ENCODE data around the gene ZNF354B. TPM values are rescaled to one million over a fixed set of nuclear protein-coding genes. Genes with fewer than 3 reads are reported as not detected.
"Not testable (repeated sequence)": the region's sequence is repeated elsewhere in the genome, so short reads cannot be mapped to it uniquely, and the experiment has no call there.

The ZNF354B gene
- total RNA-seq (10 to 100 TPM; 34.3 to 38.9 TPM), polyA plus RNA-seq (1 to 10 TPM; 3.3 to 5.9 (median 3.5) TPM), total RNA-seq (11.8 to 48.8 (median 29.1) reads per million in 6 experiments)

DNA sequence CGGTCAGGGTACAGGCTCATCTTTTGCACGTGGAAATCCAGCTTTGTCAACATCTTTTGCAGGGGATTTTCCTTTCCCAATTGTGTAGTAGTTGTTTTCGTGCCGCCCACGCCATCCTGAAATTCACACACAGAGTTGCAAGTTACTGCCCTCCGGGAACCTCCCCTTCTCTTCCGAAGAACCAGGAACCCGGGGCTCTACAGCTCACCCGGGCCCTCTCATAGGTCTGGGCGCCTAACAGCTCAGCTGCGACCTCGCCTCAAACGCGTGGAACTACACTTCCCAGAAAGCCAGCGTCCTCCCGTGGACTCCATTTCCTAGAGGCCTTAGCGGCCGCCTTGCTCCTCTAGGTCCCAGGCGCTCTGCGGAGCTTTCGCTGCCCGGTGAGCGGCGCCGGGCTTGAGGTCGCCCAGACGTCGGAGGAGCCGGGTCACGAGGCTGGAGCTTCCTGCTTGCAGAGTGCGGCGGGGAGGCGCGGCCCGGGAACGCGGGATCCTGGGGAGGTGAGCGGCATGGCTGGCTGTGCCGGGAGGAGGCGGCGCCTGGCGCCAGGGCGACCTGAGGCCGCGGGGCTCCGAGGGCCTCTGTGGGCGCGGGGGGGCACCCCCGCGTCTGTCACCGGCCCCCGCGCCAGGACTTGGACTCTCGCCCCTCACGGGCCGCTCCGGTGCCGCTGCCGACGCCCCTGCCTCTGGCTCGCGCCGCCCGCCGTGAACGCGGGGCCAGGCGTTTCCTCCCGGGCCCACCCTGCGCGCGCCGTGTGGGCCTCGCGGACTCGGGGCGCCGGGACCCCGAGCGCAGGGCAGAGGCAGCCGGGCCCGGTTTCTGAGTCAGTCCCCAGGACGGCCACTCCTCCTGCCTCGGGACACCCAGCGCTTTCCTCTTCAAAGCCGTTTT is at the start of gene ZNF354B:
ZNF354B (plus strand) TSS at position 329 of the 897 bp plus-strand sequence. CDS start 1,095 bp downstream, outside the sequence.
- Mint-ChIP-seq H3K36me3 (peaks cover 0 to 19% (median 11%) of the 10 kb centered on the region in 3 donors), H3K4me1 (peaks cover 16 to 34% (median 29%) of the 10 kb centered on the region in 4 donors), H3K27ac (peak within 1 kb of the TSS; percentile 80 to 97 (median 91)), H3K4me3 (peak within 1 kb of the TSS; percentile 83 to 96 (median 90)), H3K9me3 (no peaks in the 10 kb centered on the region), H3K27me3 (peaks cover 0 to 10% (median 0%) of the 10 kb centered on the region in 5 donors)
- ATAC-seq, result peak; percentile 95 to 96
- POLR2A ChIA-PET, result interaction anchor here (0.6 to 1.9 kb wide), 7 partner anchors 35 to 764 kb away, joined by 3 to 35 read pairs (median 5); partner anchors contain the start of genes CLK4, HNRNPH1, ZFP2 and ZNF354A
- peak; percentile 60 to 91 (median 82) for DNase-seq

DNA sequence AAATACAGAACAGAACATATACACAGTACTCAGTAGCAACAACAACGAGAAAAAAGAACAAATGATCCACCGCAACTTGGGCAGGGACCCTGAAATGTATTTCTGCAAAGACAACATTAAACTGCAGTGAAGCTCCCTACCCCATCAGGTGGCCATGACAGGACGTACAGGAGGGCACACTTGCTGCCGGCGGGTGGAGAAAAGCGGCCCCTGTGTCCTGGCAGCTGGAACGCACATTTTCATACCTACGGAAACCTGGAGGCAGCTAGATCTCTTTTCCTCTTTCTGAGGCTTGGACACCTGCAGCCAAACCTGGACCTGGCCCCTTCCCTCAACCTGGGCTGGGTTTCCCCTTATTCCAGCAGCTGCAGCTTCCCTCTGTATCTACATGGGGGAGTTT is 42.2 kb upstream of the ZNF354B start:
- Mint-ChIP-seq H3K9me3 (peaks cover 0 to 2% (median 0%) of the 10 kb centered on the region in 9 donors), H3K4me3 (no peak overlapping the region), H3K27me3 (peaks cover 4 to 25% (median 10%) of the 10 kb centered on the region in 5 donors)

DNA sequence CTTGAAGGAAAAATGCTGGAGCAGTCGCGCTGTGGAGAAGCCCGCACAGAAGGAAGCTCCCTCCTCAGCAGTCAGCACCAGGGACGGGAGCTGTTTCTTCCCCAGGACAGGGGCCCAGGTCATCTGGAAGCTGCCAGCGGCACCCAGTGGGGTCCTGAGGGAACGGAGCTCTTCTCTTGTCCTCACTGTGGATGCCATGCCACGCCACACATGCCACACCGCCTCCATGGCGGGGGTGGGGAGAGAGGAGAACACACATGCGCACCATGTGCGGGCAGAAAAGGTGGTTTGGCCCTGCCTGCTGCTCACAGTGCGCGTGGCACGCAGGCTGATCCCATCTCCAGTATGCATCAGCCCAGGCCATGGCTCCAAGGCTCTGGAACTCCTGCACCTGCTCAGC is 41.7 kb upstream of the ZNF354B start:
- ATAC-seq, result no peak
- peaks cover 2 to 20% (median 6%) of the 10 kb centered on the region in 5 donors for H3K27me3 Mint-ChIP-seq
- no peak for DNase-seq
- H3K36me3 Mint-ChIP-seq, result no peaks in the 10 kb centered on the region
- H3K27ac Mint-ChIP-seq, result no peak overlapping the region
- H3K4me1 Mint-ChIP-seq, result no peaks in the 10 kb centered on the region
- H3K4me3 Mint-ChIP-seq, result no peak overlapping the region
- no peaks in the 10 kb centered on the region for H3K9me3 Mint-ChIP-seq
- POLR2A ChIA-PET, result no interaction called here

More for the DNA sequence above, 42.2 kb upstream of the ZNF354B start:
- ATAC-seq (no peak), DNase-seq (no peak)
- POLR2A ChIA-PET, result no interaction called here
- no peaks in the 10 kb centered on the region for H3K4me1 Mint-ChIP-seq
- no peaks in the 10 kb centered on the region for H3K36me3 Mint-ChIP-seq
- H3K27ac Mint-ChIP-seq, result no peak overlapping the region

DNA sequence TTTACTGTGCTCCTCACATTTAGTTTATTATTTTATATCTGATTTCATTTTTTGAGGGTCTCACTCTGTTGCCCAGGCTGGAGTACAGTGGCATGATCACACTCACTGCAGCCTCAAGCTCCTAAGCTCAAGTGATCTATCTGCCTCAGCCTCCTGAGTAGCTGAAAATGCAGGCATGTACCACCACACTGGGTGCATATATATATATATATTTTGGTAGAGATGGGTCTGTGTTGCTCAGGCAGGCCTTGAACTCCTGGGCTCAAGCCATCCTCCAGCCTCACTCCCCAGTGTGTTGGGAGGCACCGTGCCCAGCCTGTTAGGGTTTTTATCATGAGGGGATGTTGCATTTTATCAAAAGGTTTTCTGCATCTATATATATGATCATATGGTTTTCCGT is 39.8 kb upstream of the ZNF354B start:
- H3K36me3 Mint-ChIP-seq, result no peaks in the 10 kb centered on the region
- H3K27me3 Mint-ChIP-seq, result peaks cover 2 to 16% (median 3%) of the 10 kb centered on the region in 5 donors
- no peak overlapping the region for H3K27ac Mint-ChIP-seq
- no peak overlapping the region for H3K4me3 Mint-ChIP-seq
- DNase-seq, result no peak
- H3K9me3 Mint-ChIP-seq, result no peaks in the 10 kb centered on the region
- ATAC-seq, result no peak
- POLR2A ChIA-PET, result no interaction called here
- no peaks in the 10 kb centered on the region for H3K4me1 Mint-ChIP-seq

DNA sequence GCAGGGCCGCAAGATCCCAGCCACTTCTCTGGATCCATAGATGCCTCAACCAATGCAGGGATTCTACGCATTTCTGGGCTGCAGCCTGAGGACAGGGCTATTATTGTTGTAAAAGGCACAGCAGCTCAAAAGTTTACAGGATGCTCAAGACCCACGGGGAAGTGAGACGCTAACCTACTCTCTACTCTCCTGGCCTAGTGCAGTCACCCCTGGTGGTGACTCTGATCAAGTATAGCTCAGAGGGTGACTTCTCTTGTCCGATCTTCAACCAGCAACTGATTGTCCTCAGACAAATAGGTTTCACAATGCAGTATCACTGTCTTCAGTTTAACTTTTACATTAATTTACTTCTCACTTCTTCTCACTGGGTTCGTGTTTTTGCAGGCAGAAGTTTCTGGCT is 34.3 kb upstream of the ZNF354B start:
- Mint-ChIP-seq H3K4me1 (no peaks in the 10 kb centered on the region), H3K27me3 (peaks cover 2 to 16% (median 8%) of the 10 kb centered on the region in 5 donors), H3K36me3 (no peaks in the 10 kb centered on the region), H3K4me3 (no peak overlapping the region), H3K27ac (no peak overlapping the region), H3K9me3 (no peaks in the 10 kb centered on the region)
- POLR2A ChIA-PET, result no interaction called here
- ATAC-seq, result no peak
- DNase-seq, result no peak

DNA sequence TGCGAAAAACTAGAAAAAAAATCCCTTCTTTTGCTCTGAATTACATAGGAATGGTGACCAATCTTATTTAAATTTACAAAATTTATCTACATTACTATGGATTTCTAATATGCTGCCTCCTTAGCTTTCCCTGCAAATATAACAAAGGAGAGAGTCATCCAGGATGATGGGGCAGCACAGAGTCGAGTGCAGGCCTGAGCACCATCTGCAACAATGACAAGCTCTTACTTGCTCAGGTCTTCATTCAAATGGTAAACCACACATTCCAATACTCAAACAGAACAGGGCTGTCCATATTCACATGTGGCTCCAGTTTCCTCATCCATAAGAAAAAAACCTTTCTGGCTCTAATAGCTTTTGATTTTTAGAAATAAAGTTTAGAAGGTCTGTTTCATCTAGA is 33.5 kb upstream of the ZNF354B start:
- H3K4me1 Mint-ChIP-seq, result no peaks in the 10 kb centered on the region
- H3K27ac Mint-ChIP-seq, result no peak overlapping the region
- no peak for ATAC-seq
- no peaks in the 10 kb centered on the region for H3K9me3 Mint-ChIP-seq
- POLR2A ChIA-PET, result no interaction called here
- no peak overlapping the region for H3K4me3 Mint-ChIP-seq
- H3K36me3 Mint-ChIP-seq, result no peaks in the 10 kb centered on the region
- DNase-seq, result no peak
- H3K27me3 Mint-ChIP-seq, result peaks cover 0 to 12% (median 7%) of the 10 kb centered on the region in 5 donors

DNA sequence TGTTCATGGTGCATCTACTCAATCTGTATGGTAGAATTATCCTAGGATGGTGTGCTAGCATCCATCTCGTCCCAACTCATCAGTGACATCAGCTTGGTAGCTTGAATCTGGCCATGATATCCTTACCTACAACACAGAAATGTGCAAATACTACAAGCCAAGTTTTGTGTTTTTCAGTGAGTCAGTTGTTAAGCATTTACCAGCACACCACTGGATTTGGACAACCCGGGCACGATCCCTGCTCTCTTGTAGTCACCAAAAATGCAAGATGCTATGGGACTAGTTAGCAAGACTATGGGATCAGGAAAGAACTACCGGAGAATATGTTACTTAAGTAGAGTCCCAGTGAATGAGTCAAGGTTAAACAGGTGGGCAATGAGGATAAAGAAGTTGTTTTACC is 32.1 kb upstream of the ZNF354B start:
- Mint-ChIP-seq H3K4me3 (no peak overlapping the region), H3K9me3 (no peaks in the 10 kb centered on the region), H3K36me3 (no peaks in the 10 kb centered on the region), H3K27me3 (peaks cover 0 to 12% (median 6%) of the 10 kb centered on the region in 5 donors), H3K4me1 (peaks cover 0 to 3% (median 0%) of the 10 kb centered on the region in 4 donors), H3K27ac (no peak overlapping the region)
- no peak for DNase-seq
- POLR2A ChIA-PET, result no interaction called here
- no peak for ATAC-seq

DNA sequence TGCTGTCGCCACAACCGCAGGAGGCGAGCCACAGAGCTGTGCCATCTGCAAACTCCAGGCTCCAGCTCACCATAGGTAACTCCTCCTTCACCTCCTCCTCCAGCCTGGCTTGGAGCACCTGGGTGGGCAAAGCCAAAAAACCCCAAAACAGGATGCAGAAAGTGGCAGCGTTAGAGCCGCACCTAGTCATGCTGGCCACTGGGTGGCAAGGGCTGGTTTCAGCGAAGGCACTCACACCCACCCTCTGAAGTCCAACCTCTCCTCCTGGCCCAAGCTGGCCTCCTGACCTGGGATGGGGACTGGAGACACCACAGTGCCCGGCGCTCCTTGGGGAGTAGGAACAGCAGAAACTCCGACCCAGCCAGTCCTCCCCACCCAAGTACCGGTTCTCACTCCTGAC is 28.7 kb upstream of the ZNF354B start:
- Mint-ChIP-seq H3K4me1 (peaks cover 0 to 3% (median 0%) of the 10 kb centered on the region in 4 donors), H3K9me3 (peaks cover 0 to 2% (median 0%) of the 10 kb centered on the region in 9 donors), H3K27ac (no peak overlapping the region), H3K27me3 (peaks cover 0 to 16% (median 7%) of the 10 kb centered on the region in 5 donors), H3K4me3 (no peak overlapping the region), H3K36me3 (no peaks in the 10 kb centered on the region)
- ATAC-seq, result no peak
- DNase-seq, result no peak
- POLR2A ChIA-PET, result no interaction called here

DNA sequence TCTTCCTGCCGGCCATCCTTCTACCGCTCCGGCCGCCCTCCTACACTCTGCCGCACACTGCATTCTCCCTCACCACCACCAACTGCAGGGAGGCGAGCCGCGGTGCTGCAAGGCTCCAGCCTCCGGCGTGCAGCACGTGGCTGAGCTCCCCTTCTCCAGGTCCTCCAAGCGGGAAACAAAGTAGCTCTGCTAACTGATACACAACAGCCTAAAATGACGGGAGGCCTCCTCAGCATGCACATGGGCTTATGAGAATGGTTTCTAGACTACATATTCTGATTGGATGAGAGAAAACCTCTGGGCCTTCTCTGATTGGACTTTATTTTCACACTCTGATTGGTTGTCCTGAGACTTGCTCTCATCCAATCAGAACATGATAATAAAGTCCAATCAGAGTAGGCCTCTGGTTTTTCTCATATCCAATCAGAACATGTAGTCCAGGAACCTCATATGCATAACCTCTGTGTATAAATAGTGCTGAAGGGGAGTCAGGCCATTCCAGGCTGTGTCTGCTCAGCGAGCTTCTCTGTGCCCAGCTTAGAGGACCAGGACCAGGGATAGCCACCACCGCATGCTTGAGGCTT is 27.0 kb upstream of the ZNF354B start:
- no peaks in the 10 kb centered on the region for H3K36me3 Mint-ChIP-seq
- DNase-seq (no peak), ATAC-seq (no peak)
- peaks cover 0 to 3% (median 0%) of the 10 kb centered on the region in 4 donors for H3K4me1 Mint-ChIP-seq
- H3K9me3 Mint-ChIP-seq, result peaks cover 0 to 2% (median 0%) of the 10 kb centered on the region in 9 donors
- no peak overlapping the region for H3K4me3 Mint-ChIP-seq
- POLR2A ChIA-PET, result no interaction called here
- H3K27ac Mint-ChIP-seq, result peak overlapping the region in 1 of 10 donors; percentile 57
- H3K27me3 Mint-ChIP-seq, result peaks cover 2 to 15% (median 7%) of the 10 kb centered on the region in 5 donors

DNA sequence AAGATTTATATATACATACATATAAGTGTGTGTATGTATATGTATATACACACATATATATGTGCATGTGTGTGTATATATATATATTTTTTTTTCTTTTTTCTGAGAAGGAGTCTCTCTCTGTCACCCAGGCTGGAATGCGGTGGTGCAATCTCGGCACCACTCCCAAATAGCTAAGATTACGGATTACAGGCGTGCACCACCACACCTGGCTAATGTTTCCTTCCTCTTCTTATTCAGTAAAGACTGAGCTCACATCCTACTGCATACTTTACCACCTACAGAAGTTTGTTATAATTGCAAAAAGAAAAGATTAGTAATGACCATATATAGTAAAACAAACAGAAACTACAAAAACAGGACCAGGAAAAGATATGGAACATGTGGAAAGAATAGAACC is 23.1 kb upstream of the ZNF354B start:
- Mint-ChIP-seq H3K27ac (no peak overlapping the region), H3K27me3 (peaks cover 2 to 13% (median 7%) of the 10 kb centered on the region in 5 donors), H3K36me3 (no peaks in the 10 kb centered on the region), H3K9me3 (peaks cover 0 to 2% (median 0%) of the 10 kb centered on the region in 9 donors), H3K4me1 (peaks cover 0 to 3% (median 0%) of the 10 kb centered on the region in 4 donors), H3K4me3 (no peak overlapping the region)
- DNase-seq, result no peak
- ATAC-seq, result no peak
- POLR2A ChIA-PET, result interaction anchor here (0.6 kb wide), 1 partner anchor 103 kb away, joined by 3 read pairs; no protein-coding TSS in a partner anchor

DNA sequence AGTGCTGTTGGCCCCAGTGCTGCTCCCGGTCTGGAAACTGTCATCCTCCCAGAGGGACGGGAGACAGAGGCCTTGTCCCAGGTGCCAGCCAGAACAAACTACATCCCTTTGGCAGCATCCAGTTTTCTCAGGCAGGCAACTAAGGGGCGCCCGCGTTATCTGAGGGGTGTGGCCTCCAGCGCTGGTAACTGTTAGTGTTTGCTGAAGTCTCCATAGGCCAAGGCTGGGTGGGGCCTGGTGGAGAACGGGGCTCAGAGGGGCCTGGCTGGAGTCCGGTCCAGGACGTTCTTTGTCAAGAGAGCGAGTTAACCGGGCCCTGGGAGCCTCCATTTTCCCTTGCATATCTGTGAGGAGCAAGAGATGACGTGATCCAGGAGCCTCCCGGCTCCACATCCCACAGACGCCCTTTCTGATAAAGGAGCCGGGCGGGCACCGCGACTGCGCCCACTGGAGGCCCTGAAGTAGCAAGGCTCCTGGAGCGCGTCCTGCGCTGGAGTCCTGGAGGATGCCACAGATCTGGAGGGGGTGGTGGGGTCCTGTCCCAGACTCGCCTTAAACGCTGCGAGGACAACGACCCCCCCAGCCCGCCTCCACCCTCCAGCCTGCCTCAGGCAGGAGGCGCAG is 20.9 kb upstream of the ZNF354B start:
- H3K4me3 Mint-ChIP-seq, H3K9me3 Mint-ChIP-seq, H3K4me1 Mint-ChIP-seq, H3K27ac Mint-ChIP-seq, H3K36me3 Mint-ChIP-seq, DNase-seq, H3K27me3 Mint-ChIP-seq, ATAC-seq, POLR2A ChIA-PET: not testable (repeated sequence)

DNA sequence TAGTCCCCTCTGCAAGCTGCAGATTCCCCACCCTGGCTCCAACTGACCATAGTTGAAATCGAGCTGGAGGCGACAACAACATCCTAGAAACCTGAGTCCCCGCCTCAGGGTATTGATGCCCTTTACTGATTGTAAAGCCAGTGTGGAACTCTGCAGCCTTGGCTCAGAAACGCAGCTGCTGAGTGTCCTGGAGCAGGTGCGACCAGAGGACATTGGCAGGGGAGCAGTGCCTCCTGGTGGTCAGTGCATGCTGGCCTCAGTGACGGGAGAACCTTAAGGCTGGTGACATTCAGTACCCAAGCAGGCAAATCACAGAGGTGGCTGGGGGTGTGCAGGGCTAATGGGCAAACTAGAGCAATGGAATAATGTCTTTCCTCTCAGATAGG is 20.4 kb upstream of the ZNF354B start:
- no peaks in the 10 kb centered on the region for H3K9me3 Mint-ChIP-seq
- POLR2A ChIA-PET, result no interaction called here

More for the DNA sequence above, 20.4 kb upstream of the ZNF354B start:
- ATAC-seq (peak; percentile 59 to 67), DNase-seq (peak; percentile 21 to 71 (median 43))
- no peaks in the 10 kb centered on the region for H3K4me1 Mint-ChIP-seq
- no peak overlapping the region for H3K27ac Mint-ChIP-seq
- H3K36me3 Mint-ChIP-seq, result no peaks in the 10 kb centered on the region
- H3K4me3 Mint-ChIP-seq, result no peak overlapping the region
- H3K27me3 Mint-ChIP-seq, result peaks cover 0 to 6% (median 2%) of the 10 kb centered on the region in 5 donors
